NCI-H2171 treated with DMSO at 0.1 percent for 48 hours (cell line): ENCODE results near the gene CDH15.

Experiments used
- DNase-seq: peaks from one replicate; lab custom pipeline; 2025; lab: John Stamatoyannopoulos, UW

The CDH15 gene

DNA sequence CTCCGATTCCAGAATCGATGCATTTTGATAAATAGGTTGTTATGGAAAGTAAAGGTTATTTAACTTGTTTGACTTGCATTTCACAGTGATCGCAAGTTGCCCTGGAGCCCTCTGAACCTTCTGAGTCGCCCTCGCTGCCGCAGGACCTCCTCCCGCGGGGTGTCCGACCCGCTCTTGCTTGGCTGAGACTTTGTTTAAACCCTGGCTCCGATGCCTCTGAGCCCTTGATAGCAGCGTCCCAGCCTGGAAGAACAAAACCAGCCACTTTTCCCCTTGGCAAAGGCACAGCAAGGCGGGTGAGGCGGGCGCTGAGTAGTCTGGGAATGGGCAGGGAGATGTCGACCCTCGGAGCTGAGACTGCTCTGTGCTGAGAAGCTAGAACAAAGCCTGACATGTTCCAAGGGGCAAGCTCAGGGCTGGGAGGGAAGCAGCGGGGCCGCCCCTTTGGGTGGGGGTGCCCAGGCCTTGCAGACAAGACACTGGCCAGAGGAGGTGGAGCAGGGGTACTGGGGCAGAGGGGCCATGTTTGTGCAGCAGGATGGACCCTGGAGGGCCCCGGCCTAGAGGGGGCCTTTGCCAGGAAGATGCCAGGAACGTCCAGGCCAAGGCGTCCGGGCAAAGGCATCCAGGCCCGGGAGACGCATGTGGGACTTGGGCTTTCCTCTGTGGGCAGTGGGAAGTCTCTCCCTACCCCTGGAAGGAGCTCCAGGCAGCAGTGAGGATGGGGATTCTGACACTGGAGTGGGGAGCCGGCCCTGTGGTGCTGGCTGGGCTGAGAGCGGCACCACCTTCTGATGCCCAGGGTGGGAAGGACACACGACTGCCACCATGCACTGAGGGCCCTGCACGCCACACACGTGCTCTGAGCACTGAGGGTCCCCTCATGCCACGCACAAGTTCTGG is 30.3 kb upstream of the CDH15 start:
- DNase-seq = no peak

DNA sequence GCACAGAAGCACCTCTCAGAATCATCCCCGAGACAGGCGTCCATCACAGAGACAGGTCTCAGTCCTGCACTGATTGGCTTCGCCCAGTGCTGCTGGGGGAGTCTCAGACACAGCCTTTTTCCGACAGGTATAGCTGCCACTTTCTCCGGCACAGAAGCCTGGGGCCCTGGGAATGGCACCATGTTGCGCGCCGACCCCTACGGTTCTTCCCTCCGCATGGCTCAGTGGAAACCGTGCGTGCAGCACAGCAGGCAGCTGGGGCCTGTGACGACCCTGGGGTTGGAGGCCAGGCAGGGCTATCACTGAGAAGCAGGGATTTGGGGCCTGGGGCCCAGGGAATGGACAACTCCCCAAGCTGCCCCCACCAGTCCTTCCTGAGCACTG is 29.7 kb upstream of the CDH15 start:
- DNase-seq = no peak

DNA sequence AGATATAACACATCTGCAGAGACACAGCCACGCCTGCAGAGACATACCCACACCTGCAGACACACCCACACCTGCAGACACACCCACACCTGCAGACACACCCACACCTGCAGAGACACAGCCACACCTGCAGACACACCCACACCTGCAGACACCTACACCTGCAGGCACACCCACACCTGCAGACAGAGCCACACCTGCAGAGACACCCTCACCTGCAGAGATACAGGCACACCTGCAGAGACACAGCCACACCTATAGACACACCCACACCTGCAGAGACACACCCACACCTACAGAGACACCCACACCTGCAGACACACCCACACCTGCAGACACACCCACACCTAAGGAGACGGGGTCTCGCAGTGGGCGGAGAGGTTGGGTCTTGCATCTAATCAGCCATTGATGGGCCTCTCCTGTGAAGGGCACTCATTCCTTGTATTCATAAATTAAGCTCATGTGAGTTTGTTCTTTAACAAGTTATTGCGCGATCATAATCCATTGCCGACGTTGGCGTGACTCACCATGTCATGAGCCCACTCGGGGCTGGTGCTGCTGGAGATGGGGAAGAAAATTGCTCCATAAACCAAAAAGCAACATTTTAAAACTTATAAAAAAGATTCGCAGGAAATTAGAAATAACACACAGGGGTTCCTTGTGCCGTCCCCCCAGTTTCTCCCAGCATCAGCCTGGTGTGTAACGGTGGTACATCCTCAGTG is 28.9 kb upstream of the CDH15 start:
- DNase-seq = no peak

DNA sequence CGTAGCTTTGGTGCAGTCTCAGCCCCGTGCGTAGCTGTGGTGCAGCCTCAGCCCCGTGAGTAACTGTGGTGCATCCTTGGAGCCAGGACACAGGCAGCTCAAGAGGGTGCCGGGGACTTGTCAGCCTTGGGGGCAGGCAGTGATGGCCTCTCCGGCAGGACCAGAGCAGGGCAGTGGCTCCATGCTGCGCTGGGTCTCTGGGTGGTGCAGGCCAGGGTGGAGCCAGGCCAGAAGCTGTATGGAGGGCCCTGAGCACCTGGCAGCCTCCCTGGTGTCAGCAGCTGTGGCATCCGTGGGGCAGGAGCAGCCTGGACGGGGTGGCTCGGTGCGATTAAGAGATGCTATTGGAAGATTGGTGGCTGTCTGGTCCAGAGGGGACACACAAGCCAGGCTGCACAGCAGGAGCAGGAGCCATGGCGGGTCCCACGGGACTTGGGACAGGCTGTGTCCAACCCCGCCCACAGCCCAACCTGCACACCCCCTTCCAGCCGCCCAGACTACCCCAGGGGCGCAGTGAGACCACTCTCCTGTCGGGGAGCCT is 28.3 kb upstream of the CDH15 start:
- DNase-seq = no peak

DNA sequence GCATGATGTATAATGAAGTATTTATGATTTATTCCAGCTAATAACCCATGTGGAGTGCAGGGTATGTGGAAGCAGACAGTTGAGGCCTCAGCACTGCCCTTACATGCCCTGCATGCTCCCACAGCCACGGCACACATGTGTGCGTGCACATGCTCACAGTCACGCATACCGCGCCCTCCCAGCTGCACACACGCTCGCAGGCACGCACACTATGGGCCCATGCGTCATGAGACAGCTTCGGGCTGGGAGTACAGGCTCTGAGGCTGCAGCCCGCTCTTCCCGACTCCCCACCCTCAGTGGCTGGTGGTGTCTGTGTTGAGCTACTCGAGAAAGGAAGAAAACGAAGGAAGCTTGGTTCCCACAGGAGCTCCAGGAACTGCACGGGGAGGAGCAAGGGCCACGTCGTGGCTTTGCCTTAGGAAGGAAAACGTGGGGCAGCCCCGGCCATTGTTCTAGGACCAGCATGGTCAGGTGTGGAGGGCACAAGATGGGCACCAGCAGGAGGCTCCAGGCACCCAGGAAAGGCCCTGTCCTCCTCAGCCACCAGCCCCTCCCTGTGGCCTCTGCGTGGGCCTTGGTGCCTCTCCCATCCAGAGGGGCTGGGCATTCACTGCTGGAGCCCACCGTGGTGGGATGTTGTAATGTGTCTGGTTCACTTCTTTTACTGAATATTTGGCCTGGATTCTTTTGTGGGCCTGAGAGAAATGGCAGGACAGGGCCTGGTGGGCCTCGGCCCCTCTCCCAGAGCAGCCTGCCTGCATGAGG is 27.5 kb upstream of the CDH15 start:
- no peak for DNase-seq

DNA sequence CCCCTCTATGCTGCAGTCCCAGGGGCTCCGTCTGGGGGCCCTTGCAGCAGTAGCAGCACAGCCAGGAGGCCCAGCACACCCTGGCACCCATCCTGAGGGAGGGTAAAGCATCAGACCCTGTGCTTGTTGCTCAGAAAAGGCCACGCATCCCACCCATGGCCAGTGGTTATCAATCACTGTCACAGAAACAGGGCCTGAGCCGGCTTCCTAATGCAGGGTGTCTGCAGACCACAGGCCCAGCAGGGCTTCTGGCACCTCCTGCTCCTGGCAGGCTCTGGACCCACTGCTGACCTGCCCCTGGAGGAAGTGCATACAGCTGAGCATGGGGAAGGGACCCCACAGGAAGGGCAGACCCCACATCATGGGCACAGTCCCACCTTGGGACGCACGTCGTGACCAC is 26.9 kb upstream of the CDH15 start:
- DNase-seq = no peak

DNA sequence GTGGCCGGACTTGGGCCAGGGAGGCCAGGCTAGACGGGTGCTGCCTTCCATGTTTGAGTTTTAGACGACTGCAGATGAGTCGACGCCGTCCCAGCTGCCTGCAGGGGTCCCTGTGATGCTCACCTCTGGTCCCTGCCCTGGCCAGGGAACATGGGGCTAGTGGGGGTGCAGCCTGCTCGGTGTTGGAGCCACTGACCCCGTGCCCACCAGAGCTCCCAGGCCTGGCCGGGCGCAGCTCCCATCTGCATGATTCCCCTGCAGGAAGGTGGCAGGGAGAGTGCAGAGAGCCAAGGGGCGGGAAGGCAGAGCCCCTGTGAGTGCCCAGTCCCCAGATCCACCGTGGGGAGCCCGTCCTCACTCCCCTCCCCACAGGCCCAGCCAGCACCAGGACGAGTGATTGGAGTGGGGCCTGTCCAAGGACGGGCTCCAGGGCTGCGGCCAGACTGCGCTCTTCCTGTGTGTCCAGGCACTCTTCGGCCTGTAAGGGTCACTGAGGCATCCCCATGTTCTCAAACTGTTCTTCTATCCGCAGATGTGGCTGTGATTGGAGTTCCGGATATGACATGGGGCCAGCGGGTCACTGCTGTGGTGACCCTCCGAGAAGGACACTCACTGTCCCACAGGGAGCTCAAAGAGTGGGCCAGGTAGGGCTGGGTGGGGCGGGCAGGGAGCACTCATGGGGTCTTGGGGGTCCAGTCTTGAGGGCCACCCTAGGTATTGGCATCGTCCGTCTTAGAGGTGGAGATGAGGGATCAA is 26.0 kb upstream of the CDH15 start:
- no peak for DNase-seq

DNA sequence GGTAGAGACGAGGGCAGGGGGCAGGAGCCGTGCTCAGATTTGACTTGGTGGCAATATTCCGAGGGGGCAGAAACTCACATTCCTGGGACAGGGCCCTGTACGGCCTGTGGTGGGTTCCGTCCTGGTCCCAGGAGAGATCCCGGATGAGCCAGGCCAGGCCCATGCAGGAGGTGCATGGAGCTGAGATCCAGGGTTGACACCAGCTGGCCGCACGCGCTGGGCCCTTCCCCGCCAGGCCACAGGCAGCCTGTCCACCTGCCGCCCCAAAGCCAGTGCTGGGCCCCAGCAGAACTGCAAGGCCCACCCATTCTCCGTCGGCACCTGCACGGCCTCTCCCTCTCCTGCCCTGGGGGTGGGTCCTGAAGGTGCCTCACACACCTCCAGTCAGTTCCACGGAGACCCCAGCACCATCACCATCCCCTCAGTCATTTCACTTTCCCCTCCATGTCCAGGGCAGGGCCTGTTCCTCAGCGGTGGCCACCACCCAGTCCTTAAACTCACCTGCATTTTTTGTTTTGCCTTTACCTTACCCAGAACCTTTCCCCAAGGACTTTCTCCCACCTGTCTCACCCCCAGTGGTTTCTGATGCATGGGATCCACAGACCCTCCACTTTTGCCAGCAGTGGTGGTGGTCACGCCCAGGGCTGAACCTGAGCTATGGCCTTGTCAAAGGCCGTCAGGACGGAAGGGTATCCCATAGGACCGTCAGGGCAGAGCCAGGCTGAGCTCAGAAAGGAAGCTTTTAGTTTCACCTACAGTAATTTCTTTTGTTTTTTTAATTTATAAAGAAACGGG is 25.1 kb upstream of the CDH15 start:
- DNase-seq = no peak

DNA sequence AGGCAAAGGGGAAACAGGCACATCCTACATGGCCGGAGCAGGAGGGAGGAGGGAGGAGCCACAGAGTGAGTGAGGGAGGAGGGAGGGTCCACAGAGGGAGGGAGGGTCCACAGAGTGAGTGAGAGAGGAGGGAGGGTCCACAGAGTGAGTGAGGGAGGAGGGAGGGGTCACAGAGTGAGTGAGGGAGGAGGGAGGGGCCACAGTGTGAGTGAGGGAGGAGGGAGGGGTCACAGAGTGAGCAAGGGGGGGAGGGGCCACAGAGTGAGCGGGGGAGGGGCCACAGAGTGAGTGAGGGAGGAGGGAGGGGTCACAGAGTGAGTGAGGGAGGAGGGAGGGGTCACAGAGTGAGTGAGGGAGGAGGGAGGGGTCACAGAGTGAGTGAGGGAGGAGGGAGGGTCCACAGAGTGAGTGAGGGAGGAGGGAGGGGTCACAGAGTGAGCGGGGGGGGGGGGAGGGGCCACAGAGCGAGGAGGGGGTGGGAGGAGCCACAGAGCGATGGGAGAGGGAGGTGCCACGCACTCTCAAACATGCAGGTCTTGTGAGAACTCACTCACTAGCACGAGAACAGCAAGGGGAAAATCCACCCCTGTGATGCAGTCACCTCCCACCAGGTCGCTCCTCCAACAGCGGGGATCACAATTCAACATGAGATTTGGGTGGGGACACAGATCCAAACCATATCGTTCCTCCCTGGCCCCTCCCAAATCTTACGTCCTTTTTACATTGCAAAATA is 24.3 kb upstream of the CDH15 start:
- no peak for DNase-seq

DNA sequence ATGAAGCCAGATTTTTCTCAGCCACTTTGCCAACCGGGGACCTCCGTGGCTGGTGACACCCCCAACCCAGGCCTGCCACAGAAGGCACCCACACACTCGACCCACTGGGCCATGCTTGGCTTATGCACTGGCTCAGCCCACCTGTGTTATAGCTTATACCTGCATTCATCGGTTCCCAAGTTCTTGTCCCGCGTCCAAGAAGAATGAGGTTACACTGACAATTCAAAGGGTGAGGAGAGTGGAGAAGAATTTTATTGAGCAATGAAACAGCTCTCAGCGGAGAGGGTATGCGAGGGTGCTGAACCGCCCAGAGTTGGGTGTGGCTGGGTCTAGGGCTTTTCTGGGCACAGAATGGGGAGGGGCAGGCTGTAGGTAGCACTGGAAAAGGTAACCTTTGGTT is 22.2 kb upstream of the CDH15 start:
- DNase-seq = peak; percentile 4

DNA sequence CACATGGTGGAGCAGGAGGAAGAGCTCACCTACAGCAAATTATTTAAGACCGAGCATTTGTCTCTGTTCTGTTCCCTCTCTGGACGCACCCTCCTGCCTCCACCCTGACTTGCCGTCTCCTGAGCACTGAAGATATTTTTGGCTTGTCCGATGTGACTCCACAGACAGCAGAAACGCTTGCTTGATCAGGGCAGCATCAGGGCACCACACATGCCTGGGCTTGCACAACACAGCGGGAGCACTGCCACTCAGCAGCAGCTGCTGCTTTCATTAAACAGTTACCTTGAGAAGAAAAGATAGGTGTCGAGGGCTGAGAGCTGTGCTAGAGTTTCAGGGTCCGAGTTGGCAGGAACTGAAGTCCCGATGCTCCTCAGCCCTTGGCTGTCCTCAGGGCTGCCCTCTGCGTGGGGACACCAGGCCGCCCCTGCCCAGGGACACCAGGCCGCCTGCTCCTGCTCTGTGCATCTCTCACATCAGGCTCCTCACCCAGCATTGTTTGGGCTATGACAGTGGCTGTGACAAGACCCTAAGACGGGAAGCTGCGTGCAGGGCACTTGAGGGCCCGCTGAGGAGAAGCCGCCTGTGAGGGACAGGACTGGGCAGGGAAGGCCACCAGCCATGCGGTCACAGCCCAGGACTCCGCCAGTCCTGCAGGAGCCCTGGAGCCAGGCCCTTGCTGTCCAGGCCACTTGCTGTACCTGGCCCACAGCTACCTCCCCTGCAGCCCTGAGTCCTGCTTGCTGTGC is 21.3 kb upstream of the CDH15 start:
- peak; percentile 67 for DNase-seq

DNA sequence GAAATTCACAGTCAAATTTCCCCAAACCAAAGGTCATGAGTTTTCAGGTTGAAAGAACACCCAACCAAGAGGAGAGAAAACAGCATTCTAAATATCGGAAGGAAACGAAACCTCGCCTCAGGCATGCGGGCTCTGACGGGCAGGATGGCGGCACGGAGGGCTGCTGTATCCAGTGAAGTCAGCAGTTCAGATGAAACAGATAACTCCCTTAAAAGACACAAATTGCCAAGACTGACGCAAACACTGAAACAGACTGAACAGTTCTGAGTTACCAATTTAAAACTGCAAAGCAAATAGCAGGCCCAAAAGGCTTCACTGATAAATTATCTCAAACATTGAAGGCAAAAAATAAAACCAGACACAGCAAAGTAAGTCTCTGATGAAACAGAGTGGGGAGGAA is 20.6 kb upstream of the CDH15 start:
- DNase-seq = no peak

DNA sequence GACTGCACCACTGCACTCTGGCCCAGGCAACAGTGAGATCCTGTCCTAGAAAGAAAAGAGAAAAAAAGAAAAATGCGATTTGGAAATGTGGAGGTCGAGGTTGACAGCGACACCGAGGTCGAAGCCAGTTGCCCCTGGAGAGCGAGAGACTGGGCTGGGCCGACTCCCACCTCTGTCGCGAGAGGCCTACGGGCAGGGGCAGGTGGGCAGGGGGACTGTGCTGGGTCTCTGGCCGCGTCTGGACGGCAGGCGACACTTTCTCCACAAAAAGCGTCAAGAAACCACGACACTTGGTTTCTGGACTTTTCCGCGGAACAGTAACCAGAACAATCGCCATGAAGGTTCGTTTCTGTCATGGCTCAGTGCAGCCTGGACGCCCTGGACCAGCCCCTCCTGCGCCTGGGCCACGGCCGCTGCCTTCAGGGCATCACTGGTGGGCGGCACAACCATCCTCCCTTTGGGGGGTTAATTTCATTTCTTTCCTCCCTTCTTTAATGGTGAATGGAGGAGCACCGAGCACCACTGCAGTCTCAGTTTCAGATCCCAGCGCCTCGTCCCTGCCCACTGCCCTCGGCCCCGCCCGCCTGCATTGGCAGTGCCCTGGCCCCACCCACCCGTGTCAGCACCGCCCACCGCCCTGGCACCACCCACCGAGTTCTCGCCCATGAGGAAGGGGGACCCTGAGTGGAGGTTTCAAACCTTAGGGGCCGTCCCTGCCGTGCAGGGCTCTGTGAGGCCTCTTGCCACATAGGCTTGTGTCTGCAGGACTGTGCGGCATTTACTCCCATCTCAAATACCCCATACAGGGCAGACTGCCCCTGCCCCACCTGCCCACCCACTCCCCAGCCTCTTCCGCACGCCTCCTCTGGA is 18.5 kb upstream of the CDH15 start:
- no peak for DNase-seq

DNA sequence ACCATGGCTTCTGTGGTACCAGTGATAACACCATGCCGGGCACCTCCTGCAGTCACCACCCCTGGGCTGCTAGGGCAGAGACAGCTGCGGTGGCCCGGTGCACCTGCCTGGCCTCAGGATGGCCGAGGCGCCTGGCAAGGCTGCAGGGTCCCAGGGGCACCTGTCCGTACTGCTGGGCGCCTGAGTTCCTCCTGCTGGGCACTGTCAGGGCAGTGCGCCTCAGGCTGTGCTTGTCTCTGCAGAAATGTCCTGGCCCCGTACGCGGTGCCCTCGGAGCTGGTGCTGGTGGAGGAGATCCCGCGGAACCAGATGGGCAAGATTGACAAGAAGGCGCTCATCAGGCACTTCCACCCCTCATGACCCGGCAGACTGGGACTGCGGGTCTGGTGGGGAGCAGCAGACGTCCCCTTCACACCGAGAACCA is 17.7 kb upstream of the CDH15 start:
- DNase-seq = no peak

DNA sequence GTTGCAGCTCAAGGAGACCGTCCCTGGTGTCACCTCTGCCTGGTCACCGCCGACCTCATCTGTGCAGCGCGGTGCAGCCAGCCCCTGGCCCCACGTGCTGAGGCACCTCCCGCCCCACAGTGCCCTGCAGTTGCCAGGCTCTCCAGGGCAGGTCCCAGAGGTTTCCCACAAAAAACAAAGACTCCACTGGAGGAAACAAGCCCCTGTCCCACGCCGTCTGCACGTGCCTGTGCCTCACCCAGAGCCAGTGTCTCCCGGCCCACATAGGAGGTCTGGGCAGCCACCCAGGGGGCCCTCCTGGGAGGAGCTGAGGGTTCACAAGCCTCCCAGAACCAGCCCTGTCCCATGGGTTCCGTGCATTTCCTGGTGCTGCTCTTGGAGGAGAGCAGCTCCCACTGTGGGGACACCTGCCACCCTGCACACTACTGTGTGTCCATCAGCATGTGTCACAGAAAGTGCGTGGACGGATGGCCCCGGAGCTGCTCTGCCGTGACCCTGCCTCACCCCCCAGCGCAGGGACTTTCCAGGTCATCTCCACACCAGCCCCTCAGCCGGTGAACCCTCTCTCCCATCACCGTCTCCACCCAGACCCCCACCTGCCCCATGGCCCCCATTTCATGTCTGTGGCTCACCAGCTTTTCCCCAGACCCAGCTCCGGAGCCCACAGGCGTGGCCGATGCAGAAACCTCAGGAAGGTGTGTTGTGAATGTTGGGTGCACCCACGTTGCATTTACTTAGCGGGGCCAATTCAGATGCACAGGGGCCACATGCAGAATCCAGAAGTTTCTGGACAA is 17.0 kb upstream of the CDH15 start:
- DNase-seq = no peak

DNA sequence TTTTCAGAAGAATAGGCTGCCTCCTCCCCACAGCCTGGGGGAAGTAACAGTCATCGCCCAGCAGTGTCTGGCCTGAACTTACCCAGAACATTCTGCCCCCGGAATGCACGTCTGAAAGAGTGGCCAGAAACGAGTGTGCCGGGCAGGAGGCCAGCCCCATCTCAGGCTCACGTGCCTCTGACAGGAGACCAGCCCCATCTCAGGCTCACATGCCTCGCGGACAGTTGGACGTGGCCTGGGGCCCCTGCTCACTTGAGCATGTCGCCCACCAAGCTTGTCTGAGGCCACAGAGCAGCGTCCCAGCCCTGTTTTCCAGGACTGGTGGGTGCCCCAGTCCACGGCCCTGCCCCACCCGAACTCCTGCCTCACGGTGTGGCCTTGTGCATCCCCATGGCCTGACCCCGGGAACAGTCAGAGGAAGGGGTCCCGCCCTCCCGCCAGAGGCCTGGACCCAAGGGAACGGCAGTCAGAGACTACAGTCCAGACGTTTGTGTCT is 16.3 kb upstream of the CDH15 start:
- no peak for DNase-seq
